ENCODE measurements around the gene RHO. TPM values are rescaled to one million over a fixed set of nuclear protein-coding genes. Genes with fewer than 3 reads are reported as not detected.

Gene RHO
- total RNA-seq, 1 experiment from 2014 or later, result not detected

- Histone ChIP-seq H4K91ac (ENCODE audit: insufficient read length, low read depth, low read length) (no peak overlapping the region), H2AK5ac (ENCODE audit: insufficient read length, low read length) (no peak overlapping the region), H3K4me2 (ENCODE audit: insufficient read depth, insufficient read length, low read length) (no peak overlapping the region), H2BK15ac (ENCODE audit: low read depth, low read length) (no peak overlapping the region), H3K79me1 (ENCODE audit: insufficient read depth, low read depth, low read length, poor library complexity, severe bottlenecking) (no peaks in the 10 kb centered on the region), H3K79me2 (ENCODE audit: insufficient read depth, low read length) (no peaks in the 10 kb centered on the region), H3K27ac (ENCODE audit: insufficient read length, low read depth, low read length) (no peak overlapping the region), H3K56ac (ENCODE audit: insufficient read length, low read depth, low read length) (no peak overlapping the region), H3K23ac (ENCODE audit: insufficient read length, low read depth, low read length) (no peak overlapping the region), H3T11ph (ENCODE audit: low read length) (no peak overlapping the region), H4K20me1 (ENCODE audit: control insufficient read depth, insufficient read depth, insufficient read length) (no peaks in the 10 kb centered on the region), H2BK20ac (ENCODE audit: low read depth, low read length, poor library complexity, severe bottlenecking) (no peak overlapping the region), H3K4me1 (ENCODE audit: insufficient read depth, low read length) (peaks cover 2% of the 10 kb centered on the region; the same call in 1 of the 2 replicates), H4K8ac (replicated peaks; ENCODE audit: insufficient read length, low read depth, low read length) (no peak overlapping the region), H2BK12ac (ENCODE audit: insufficient read length, low read depth, low read length) (no peak overlapping the region), H2AFZ (ENCODE audit: low read length) (no peak overlapping the region), H3K14ac (ENCODE audit: insufficient read depth, low read length) (no peak overlapping the region), H2BK5ac (ENCODE audit: insufficient read length, low read length) (no peak overlapping the region), H3K27me3 (ENCODE audit: insufficient read depth, low read length) (no peaks in the 10 kb centered on the region), H3K4ac (ENCODE audit: low read depth, low read length) (no peak overlapping the region), H3K23me2 (ENCODE audit: insufficient read length, low read depth, low read length, poor library complexity, severe bottlenecking) (no peaks in the 10 kb centered on the region), H4K5ac (ENCODE audit: insufficient read length, low read depth, low read length) (no peak overlapping the region), H3K9me3 (ENCODE audit: control insufficient read depth, low read depth, low read length) (no peaks in the 10 kb centered on the region), H3K9ac (ENCODE audit: extremely low read depth, insufficient read length, low read length) (no peak overlapping the region), H2BK120ac (ENCODE audit: low read depth, low read length, poor library complexity, severe bottlenecking) (no peak overlapping the region), H3K18ac (ENCODE audit: insufficient read length, low read depth, low read length) (no peak overlapping the region)
- peaks cover 2% of the 10 kb centered on the region; the same call in 1 of the 2 replicates for H3K27me3 Mint-ChIP-seq (ENCODE audit: low read depth)
- no peak overlapping the region for H3K4me3 Mint-ChIP-seq
- TF ChIP-seq, protein P1, sequence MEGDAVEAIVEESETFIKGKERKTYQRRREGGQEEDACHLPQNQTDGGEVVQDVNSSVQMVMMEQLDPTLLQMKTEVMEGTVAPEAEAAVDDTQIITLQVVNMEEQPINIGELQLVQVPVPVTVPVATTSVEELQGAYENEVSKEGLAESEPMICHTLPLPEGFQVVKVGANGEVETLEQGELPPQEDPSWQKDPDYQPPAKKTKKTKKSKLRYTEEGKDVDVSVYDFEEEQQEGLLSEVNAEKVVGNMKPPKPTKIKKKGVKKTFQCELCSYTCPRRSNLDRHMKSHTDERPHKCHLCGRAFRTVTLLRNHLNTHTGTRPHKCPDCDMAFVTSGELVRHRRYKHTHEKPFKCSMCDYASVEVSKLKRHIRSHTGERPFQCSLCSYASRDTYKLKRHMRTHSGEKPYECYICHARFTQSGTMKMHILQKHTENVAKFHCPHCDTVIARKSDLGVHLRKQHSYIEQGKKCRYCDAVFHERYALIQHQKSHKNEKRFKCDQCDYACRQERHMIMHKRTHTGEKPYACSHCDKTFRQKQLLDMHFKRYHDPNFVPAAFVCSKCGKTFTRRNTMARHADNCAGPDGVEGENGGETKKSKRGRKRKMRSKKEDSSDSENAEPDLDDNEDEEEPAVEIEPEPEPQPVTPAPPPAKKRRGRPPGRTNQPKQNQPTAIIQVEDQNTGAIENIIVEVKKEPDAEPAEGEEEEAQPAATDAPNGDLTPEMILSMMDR (conservative IDR thresholded peaks at IDR 0.05), result no peak
- peak overlapping the region in 1 of 3 experiments; percentile 42; a peak in 2 of 7 replicates for H3K27ac Mint-ChIP-seq
- DNase-seq, result no peak
- no peaks in the 10 kb centered on the region for H3K9me3 Mint-ChIP-seq
- H3K36me3 Mint-ChIP-seq (ENCODE audit: insufficient read depth in 1 of 3, low read depth in 3 of 3), result peaks cover 8 to 25% (median 19%) of the 10 kb centered on the region in 3 experiments; a peak in 6 of 7 replicates
- peaks cover 4 to 7% of the 10 kb centered on the region in 2 experiments; a peak in 3 of 4 replicates for H3K4me1 Mint-ChIP-seq
These were observed 15.8 kb upstream of the RHO start for GRCh38 chr3:129512595-129512994.
